NCI-H146 treated with DMSO at 0.1 percent for 48 hours (cell line): Measurements from ENCODE around the gene CDKN2A.
A peak's percentile ranks its signal among the peaks of the same experiment; 100 is the strongest.

Experiments
- DNase-seq: peaks from one replicate; lab custom pipeline; 2025; ENCODE audit not compliant: unreplicated experiment; lab: John Stamatoyannopoulos, UW

Gene CDKN2A

GRCh38 chr9:22008384-22008716, 14.2 kb upstream of the CDKN2A start:
- peak; percentile 58 for DNase-seq

- DNase-seq, result no peak
Measured at GRCh38 chr9:22005702-22006606, 11.8 kb upstream of the CDKN2A start.

GRCh38 chr9:22005021-22005701, 11.0 kb upstream of the CDKN2A start:
- DNase-seq, result no peak

- no peak for DNase-seq
Measured at GRCh38 chr9:22002038-22002437, 7.8 kb upstream of the CDKN2A start.

GRCh38 chr9:21998026-21998425, 3.8 kb upstream of the CDKN2A start:
- no peak for DNase-seq

- DNase-seq, result no peak
Measured at GRCh38 chr9:21997480-21997879, 3.3 kb upstream of the CDKN2A start.

- no peak for DNase-seq
Measured at GRCh38 chr9:21996858-21997257, 2.7 kb upstream of the CDKN2A start.

GRCh38 chr9:21996438-21996837, 2.2 kb upstream of the CDKN2A start:
- DNase-seq, result peak; percentile 61

GRCh38 chr9:21995666-21996398, 1.6 kb upstream of the CDKN2A start:
- DNase-seq, result peak; percentile 72

- peak; percentile 74 for DNase-seq
Measured at GRCh38 chr9:21995006-21995665, 944 bp upstream of the CDKN2A start.

- DNase-seq, result peak; percentile 92
Measured at GRCh38 chr9:21994556-21995005, 389 bp upstream of the CDKN2A start, which contains the start of gene CDKN2B-AS1. CDKN2B-AS1 (plus strand) TSS chr9:21994791.

- DNase-seq, result no peak
Measured at GRCh38 chr9:21993007-21993406, 1.2 kb downstream of the CDKN2A start.

- no peak for DNase-seq
Measured at GRCh38 chr9:21991072-21991959, 2.9 kb downstream of the CDKN2A start.

- no peak for DNase-seq
Measured at GRCh38 chr9:21989440-21990189, 4.6 kb downstream of the CDKN2A start.

GRCh38 chr9:21988056-21988990, 5.9 kb downstream of the CDKN2A start:
- DNase-seq, result no peak

GRCh38 chr9:21985964-21986667, 8.1 kb downstream of the CDKN2A start:
- DNase-seq, result no peak

- DNase-seq, result no peak
Measured at GRCh38 chr9:21984101-21984500, 10.1 kb downstream of the CDKN2A start.

- peak; percentile 31 for DNase-seq
Measured at GRCh38 chr9:21983561-21983935, 10.6 kb downstream of the CDKN2A start.
